WTC11 (cell line): ENCODE data around the gene INAFM2. TPM values are rescaled to one million over a fixed set of nuclear protein-coding genes. Genes with fewer than 3 reads are reported as not detected.

Experiments
- ATAC-seq: fragments of 200-7000 bp; cut with Tn5 transposase; 2 replicates; pipeline ENCODE4 v1.10.0; 2021; ENCODE audit warnings: mild to moderate bottlenecking, moderate library complexity
- CTCF ChIA-PET: fragments of 300-600 bp; sonication (Branson Sonifier 250); formaldehyde crosslinking; loops from one replicate; lab custom pipeline; 2021; ENCODE audit warnings: antibody characterized with exemption; lab: Charles Lee
- POLR2A ChIA-PET: fragments of 350-600 bp; sonication (Branson Sonifier 250); formaldehyde crosslinking; loops from one replicate; lab custom pipeline; 2021; ENCODE audit warnings: antibody characterized with exemption; lab: Charles Lee
- DNase-seq: peaks from one replicate; pipeline ENCODE4 v3.0.0; 2021; ENCODE audit warnings: low spot score
- H3K27ac Mint-ChIP-seq: 2 replicates; pipeline ENCODE4 v1.8.0; 2021; ENCODE audit warnings: mixed read lengths
- H3K27me3 Mint-ChIP-seq: 2 replicates; pipeline ENCODE4 v1.8.0; 2021; ENCODE audit warnings: low read depth, mild to moderate bottlenecking, moderate library complexity, mixed read lengths
- H3K36me3 Mint-ChIP-seq: 2 replicates; pipeline ENCODE4 v1.8.0; 2021; ENCODE audit warnings: mixed read lengths
- H3K4me1 Mint-ChIP-seq: 2 replicates; pipeline ENCODE4 v1.8.0; 2022; ENCODE audit warnings: mixed read lengths
- H3K4me3 Mint-ChIP-seq: 2 replicates; pipeline ENCODE4 v1.8.0; 2021; ENCODE audit warnings: mild to moderate bottlenecking, moderate library complexity, mixed read lengths
- H3K9me3 Mint-ChIP-seq: 2 replicates; pipeline ENCODE4 v1.8.0; 2021; ENCODE audit warnings: mixed read lengths
- ATF6 ChIP-seq: sonication (generic); formaldehyde crosslinking; IDR thresholded peaks from 2 replicates; pipeline ENCODE4 v1.8.1; 2023; ENCODE audit warnings: mild to moderate bottlenecking, missing genetic modification reagents
- CREB1 ChIP-seq: sonication (generic); formaldehyde crosslinking; IDR thresholded peaks from 2 replicates; pipeline ENCODE4 v1.8.0; 2023; ENCODE audit warnings: mild to moderate bottlenecking, missing genetic modification reagents
- ELF4 ChIP-seq: sonication (generic); formaldehyde crosslinking; IDR thresholded peaks from 2 replicates; pipeline ENCODE4 v1.8.1; 2022; ENCODE audit warnings: low read depth, mild to moderate bottlenecking, moderate library complexity, missing genetic modification reagents
- HMGXB4 ChIP-seq: sonication (generic); formaldehyde crosslinking; IDR thresholded peaks from 2 replicates; pipeline ENCODE4 v1.8.1; 2023; ENCODE audit warnings: mild to moderate bottlenecking, moderate library complexity, missing genetic modification reagents
- JUN ChIP-seq: sonication (generic); formaldehyde crosslinking; IDR thresholded peaks from 2 replicates; pipeline ENCODE4 v1.8.0; 2023; ENCODE audit warnings: mild to moderate bottlenecking, missing genetic modification reagents
- MXD4 ChIP-seq: fragments of 250-450 bp; sonication (Bioruptor Pico); IDR thresholded peaks from 2 replicates; pipeline ENCODE4 v1.8.0; 2021; ENCODE audit warnings: mild to moderate bottlenecking, moderate library complexity, borderline replicate concordance
- MYBL2 ChIP-seq: sonication (generic); formaldehyde crosslinking; IDR thresholded peaks from 2 replicates; pipeline ENCODE4 v1.8.1; 2023; ENCODE audit warnings: mild to moderate bottlenecking, moderate library complexity, missing genetic modification reagents
- OVOL2 ChIP-seq: fragments of 250-450 bp; sonication (Bioruptor Pico); IDR thresholded peaks from 2 replicates; pipeline ENCODE4 v1.9.0; 2021; ENCODE audit warnings: mild to moderate bottlenecking, borderline replicate concordance
- SMAD3 ChIP-seq: sonication (generic); formaldehyde crosslinking; IDR thresholded peaks from 2 replicates; pipeline ENCODE4 v1.8.0; 2022; ENCODE audit warnings: missing genetic modification reagents, mild to moderate bottlenecking, borderline replicate concordance
- ZBTB21 ChIP-seq: sonication (generic); formaldehyde crosslinking; IDR thresholded peaks from 2 replicates; pipeline ENCODE4 v1.8.1; 2023; ENCODE audit warnings: mild to moderate bottlenecking, missing genetic modification reagents, borderline replicate concordance
- ZNF121 ChIP-seq: sonication (generic); formaldehyde crosslinking; IDR thresholded peaks from 2 replicates; pipeline ENCODE4 v1.8.0; 2023; ENCODE audit warnings: missing genetic modification reagents
- ZNF138 ChIP-seq: sonication (generic); formaldehyde crosslinking; conservative IDR thresholded peaks from 2 replicates; pipeline ENCODE4 v1.8.1; 2022; ENCODE audit warnings: mild to moderate bottlenecking, moderate library complexity, missing genetic modification reagents
- ZNF416 ChIP-seq: fragments of 250-450 bp; sonication (Bioruptor Pico); IDR thresholded peaks from 2 replicates; pipeline ENCODE4 v1.9.0; 2021; ENCODE audit warnings: mild to moderate bottlenecking, inconsistent platforms
- total RNA-seq: library from RNA; stranded (reverse); gene quantifications from 3 replicates; pipeline ENCODE4 v1.2.3, GENCODE V29; 2021
- TF ChIP-seq, protein P1 (sequence below): fragments of 250-450 bp; sonication (Bioruptor Pico); IDR thresholded peaks from 2 replicates; pipeline ENCODE4 v1.9.0; 2021; ENCODE audit warnings: mild to moderate bottlenecking, borderline replicate concordance
- TF ChIP-seq, protein P2 (sequence below): sonication (generic); formaldehyde crosslinking; IDR thresholded peaks from 2 replicates; pipeline ENCODE4 v1.8.1; 2023; ENCODE audit warnings: mild to moderate bottlenecking, missing genetic modification reagents, moderate library complexity
- TF ChIP-seq, protein P3 (sequence below): sonication (generic); formaldehyde crosslinking; IDR thresholded peaks from 2 replicates; pipeline ENCODE4 v1.8.0; 2022; ENCODE audit warnings: mild to moderate bottlenecking, missing genetic modification reagents

The INAFM2 gene
- total RNA-seq, 1 experiment from 2014 or later, result 34.2 TPM

DNA sequence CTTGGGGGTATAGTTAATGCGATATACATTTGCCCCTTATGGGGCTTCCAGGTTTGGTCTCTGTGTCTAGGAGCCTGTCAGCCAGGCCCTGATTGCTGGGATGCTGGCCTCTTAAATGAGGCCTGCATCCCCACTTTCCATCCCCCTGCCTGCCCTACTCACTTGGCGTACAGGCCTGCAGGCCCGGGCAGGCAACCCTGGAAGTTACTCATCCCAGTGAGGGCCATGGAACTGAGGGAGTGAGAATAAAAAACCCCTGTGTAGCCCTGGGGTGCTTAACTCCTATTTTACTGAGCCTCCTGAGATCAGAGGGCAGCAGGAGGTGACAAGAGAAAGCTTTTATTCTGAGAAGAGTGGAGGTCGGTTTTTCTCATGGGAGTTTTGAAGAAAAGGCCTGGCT lies 36.5 kb downstream of the INAFM2 start:
- no peaks in the 10 kb centered on the region for H3K9me3 Mint-ChIP-seq
- no peaks in the 10 kb centered on the region for H3K36me3 Mint-ChIP-seq
- TF ChIP-seq ZBTB21 (CRISPR knock-in tag), result no peak
- no peak for TF ChIP-seq HMGXB4 (CRISPR knock-in tag)
- 0 out of 2 replicates have a peak overlapping the region, but pooled peaks have one; percentile 78 for H3K4me3 Mint-ChIP-seq
- ChIA-PET POLR2A (no interaction called here), CTCF (no interaction called here)
- H3K27me3 Mint-ChIP-seq, result peaks cover 34% of the 10 kb centered on the region
- peaks cover 13% of the 10 kb centered on the region for H3K4me1 Mint-ChIP-seq
- ATAC-seq (no peak), DNase-seq (no peak)
- H3K27ac Mint-ChIP-seq, result no peak overlapping the region

GRCh38 chr15:40361640-40362039 lies 38.1 kb downstream of the INAFM2 start:
- CTCF ChIA-PET, result interaction anchor here (0.6 to 3.1 kb wide), 2 partner anchors 17 to 23 kb away, joined by 4 to 10 read pairs; no protein-coding TSS in a partner anchor
- POLR2A ChIA-PET, result no interaction called here
- TF ChIP-seq OVOL2 (CRISPR knock-in tag), result no peak
- TF ChIP-seq, protein P1, sequence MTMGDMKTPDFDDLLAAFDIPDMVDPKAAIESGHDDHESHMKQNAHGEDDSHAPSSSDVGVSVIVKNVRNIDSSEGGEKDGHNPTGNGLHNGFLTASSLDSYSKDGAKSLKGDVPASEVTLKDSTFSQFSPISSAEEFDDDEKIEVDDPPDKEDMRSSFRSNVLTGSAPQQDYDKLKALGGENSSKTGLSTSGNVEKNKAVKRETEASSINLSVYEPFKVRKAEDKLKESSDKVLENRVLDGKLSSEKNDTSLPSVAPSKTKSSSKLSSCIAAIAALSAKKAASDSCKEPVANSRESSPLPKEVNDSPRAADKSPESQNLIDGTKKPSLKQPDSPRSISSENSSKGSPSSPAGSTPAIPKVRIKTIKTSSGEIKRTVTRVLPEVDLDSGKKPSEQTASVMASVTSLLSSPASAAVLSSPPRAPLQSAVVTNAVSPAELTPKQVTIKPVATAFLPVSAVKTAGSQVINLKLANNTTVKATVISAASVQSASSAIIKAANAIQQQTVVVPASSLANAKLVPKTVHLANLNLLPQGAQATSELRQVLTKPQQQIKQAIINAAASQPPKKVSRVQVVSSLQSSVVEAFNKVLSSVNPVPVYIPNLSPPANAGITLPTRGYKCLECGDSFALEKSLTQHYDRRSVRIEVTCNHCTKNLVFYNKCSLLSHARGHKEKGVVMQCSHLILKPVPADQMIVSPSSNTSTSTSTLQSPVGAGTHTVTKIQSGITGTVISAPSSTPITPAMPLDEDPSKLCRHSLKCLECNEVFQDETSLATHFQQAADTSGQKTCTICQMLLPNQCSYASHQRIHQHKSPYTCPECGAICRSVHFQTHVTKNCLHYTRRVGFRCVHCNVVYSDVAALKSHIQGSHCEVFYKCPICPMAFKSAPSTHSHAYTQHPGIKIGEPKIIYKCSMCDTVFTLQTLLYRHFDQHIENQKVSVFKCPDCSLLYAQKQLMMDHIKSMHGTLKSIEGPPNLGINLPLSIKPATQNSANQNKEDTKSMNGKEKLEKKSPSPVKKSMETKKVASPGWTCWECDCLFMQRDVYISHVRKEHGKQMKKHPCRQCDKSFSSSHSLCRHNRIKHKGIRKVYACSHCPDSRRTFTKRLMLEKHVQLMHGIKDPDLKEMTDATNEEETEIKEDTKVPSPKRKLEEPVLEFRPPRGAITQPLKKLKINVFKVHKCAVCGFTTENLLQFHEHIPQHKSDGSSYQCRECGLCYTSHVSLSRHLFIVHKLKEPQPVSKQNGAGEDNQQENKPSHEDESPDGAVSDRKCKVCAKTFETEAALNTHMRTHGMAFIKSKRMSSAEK, result no peak
- no peak for TF ChIP-seq ATF6 (CRISPR knock-in tag)
- TF ChIP-seq ELF4 (CRISPR knock-in tag), result no peak
- TF ChIP-seq MXD4, result no peak
- no peak for TF ChIP-seq MYBL2
- ATAC-seq (no peak), DNase-seq (no peak)
- H3K4me3 Mint-ChIP-seq, result no peak overlapping the region
- H3K36me3 Mint-ChIP-seq, result no peaks in the 10 kb centered on the region
- peaks cover 30% of the 10 kb centered on the region for H3K27me3 Mint-ChIP-seq
- H3K27ac Mint-ChIP-seq, result no peak overlapping the region
- H3K9me3 Mint-ChIP-seq, result no peaks in the 10 kb centered on the region
- peaks cover 8% of the 10 kb centered on the region for H3K4me1 Mint-ChIP-seq

GRCh38 chr15:40363611-40364010 lies 40.1 kb downstream of the INAFM2 start:
- Mint-ChIP-seq H3K9me3 (no peaks in the 10 kb centered on the region), H3K27ac (no peak overlapping the region), H3K4me3 (no peak overlapping the region), H3K4me1 (peaks cover 12% of the 10 kb centered on the region), H3K36me3 (no peaks in the 10 kb centered on the region), H3K27me3 (peaks cover 37% of the 10 kb centered on the region)
- no peak for ATAC-seq
- TF ChIP-seq MYBL2 (no peak), CREB1 (CRISPR knock-in tag) (no peak), ZNF121 (CRISPR knock-in tag) (no peak), SMAD3 (CRISPR knock-in tag) (no peak), JUN (CRISPR knock-in tag) (no peak), ZNF138 (CRISPR knock-in tag) (no peak), ZNF416 (CRISPR knock-in tag) (no peak)
- TF ChIP-seq, protein P2, sequence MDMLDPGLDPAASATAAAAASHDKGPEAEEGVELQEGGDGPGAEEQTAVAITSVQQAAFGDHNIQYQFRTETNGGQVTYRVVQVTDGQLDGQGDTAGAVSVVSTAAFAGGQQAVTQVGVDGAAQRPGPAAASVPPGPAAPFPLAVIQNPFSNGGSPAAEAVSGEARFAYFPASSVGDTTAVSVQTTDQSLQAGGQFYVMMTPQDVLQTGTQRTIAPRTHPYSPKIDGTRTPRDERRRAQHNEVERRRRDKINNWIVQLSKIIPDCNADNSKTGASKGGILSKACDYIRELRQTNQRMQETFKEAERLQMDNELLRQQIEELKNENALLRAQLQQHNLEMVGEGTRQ, result no peak
- TF ChIP-seq, protein P3, sequence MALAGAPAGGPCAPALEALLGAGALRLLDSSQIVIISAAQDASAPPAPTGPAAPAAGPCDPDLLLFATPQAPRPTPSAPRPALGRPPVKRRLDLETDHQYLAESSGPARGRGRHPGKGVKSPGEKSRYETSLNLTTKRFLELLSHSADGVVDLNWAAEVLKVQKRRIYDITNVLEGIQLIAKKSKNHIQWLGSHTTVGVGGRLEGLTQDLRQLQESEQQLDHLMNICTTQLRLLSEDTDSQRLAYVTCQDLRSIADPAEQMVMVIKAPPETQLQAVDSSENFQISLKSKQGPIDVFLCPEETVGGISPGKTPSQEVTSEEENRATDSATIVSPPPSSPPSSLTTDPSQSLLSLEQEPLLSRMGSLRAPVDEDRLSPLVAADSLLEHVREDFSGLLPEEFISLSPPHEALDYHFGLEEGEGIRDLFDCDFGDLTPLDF (CRISPR knock-in tag), result no peak
- ChIA-PET POLR2A (no interaction called here), CTCF (interaction anchor here (1.0 to 7.2 kb wide), 5 partner anchors 8 to 84 kb away, joined by 3 to 87 read pairs (median 3); partner anchors contain the start of gene CCDC9B)
- no peak for DNase-seq
